Measurements from ENCODE around the gene PTPRN2. TPM values are rescaled to one million over a fixed set of nuclear protein-coding genes. Genes with fewer than 3 reads are reported as not detected.

PTPRN2 gene
- total and polyA plus RNA-seq, 2 of the 13 experiments (the other 11 are each of a cell fraction or from before 2014, with no cell fraction given) = 2.5 to 24.2 TPM

DNA sequence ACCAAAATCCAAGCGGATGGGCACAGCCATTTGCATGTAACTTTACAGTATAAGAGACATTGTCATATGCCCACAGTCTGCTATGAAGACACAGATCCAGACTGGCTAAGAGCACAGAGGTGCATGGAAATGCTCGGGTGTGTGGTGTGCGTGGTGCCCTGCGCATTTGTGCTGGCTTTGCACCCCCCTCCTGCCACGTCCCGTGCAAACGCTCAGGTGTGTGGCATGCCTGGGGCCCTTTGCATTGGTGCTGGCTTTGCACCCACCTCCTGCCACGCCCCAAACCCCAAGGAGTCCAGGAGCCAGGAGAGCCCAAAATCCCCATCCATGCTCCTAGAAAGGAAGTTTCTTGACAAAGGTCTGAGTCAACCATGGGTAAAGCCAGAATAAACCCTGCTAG is 306.2 kb downstream of the PTPRN2 start (continued):
- TF ChIP-seq, protein P1, sequence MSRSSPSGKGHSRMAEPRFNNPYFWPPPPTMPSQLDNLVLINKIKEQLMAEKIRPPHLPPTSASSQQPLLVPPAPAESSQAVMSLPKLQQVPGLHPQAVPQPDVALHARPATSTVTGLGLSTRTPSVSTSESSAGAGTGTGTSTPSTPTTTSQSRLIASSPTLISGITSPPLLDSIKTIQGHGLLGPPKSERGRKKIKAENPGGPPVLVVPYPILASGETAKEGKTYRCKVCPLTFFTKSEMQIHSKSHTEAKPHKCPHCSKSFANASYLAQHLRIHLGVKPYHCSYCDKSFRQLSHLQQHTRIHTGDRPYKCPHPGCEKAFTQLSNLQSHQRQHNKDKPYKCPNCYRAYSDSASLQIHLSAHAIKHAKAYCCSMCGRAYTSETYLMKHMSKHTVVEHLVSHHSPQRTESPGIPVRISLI (CRISPR knock-in tag; IDR thresholded peaks at IDR 0.05; ENCODE audit: borderline replicate concordance) = no peak
- TF ChIP-seq ATF2 (CRISPR knock-in tag; IDR thresholded peaks at IDR 0.05) (no peak), CCDC6 (CRISPR knock-in tag; IDR thresholded peaks at IDR 0.05) (no peak), ZNF317 (CRISPR knock-in tag; IDR thresholded peaks at IDR 0.05) (no peak), PAWR (CRISPR knock-in tag; IDR thresholded peaks at IDR 0.05; ENCODE audit: borderline replicate concordance) (no peak)
- TF ChIP-seq, protein P2, sequence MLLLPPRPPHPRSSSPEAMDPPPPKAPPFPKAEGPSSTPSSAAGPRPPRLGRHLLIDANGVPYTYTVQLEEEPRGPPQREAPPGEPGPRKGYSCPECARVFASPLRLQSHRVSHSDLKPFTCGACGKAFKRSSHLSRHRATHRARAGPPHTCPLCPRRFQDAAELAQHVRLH (CRISPR knock-in tag; IDR thresholded peaks at IDR 0.05; ENCODE audit: borderline replicate concordance, low read depth) = no peak

- H3K27ac ChIP-seq (ENCODE audit: extremely low read length, insufficient read depth, low read length) = no peak overlapping the region
- H3K4me2 ChIP-seq (ENCODE audit: low read depth, low read length) = no peak overlapping the region
- H3K9ac ChIP-seq (ENCODE audit: insufficient read depth, low read depth, low read length) = no peak overlapping the region
- H3K9me3 ChIP-seq (ENCODE audit: low read length) = no peaks in the 10 kb centered on the region
- in situ Hi-C loops (cut with HindIII; ENCODE audit: extremely low pct_ligation_motif_present, low pct_unique_long_range_greater_than_20kb) = no loop called here
- no peak for TF ChIP-seq GATAD1 (CRISPR knock-in tag; IDR thresholded peaks at IDR 0.05)
- TF ChIP-seq MIER2 (CRISPR knock-in tag; IDR thresholded peaks at IDR 0.05) = no peak
- no peak for TF ChIP-seq ZNF331 (CRISPR knock-in tag; IDR thresholded peaks at IDR 0.05)
- TF ChIP-seq MTA3 (CRISPR knock-in tag; IDR thresholded peaks at IDR 0.05) = no peak
- no peak for TF ChIP-seq ZNF33A (CRISPR knock-in tag; IDR thresholded peaks at IDR 0.05; ENCODE audit: borderline replicate concordance)
- TF ChIP-seq TMF1 (CRISPR knock-in tag; IDR thresholded peaks at IDR 0.05; ENCODE audit: low read depth) = no peak
- no peak for TF ChIP-seq ZSCAN31 (CRISPR knock-in tag; IDR thresholded peaks at IDR 0.05; ENCODE audit: low read depth)
- no peak for TF ChIP-seq CEBPB (IDR thresholded peaks at IDR 0.05; ENCODE audit: borderline replicate concordance, low read depth, low read length)
- TF ChIP-seq PCBP2 (optimal IDR thresholded peaks at IDR 0.05; ENCODE audit: low read depth, low read length, poor library complexity, severe bottlenecking) = no peak
- no peak for TF ChIP-seq CBX2 (IDR thresholded peaks at IDR 0.05; ENCODE audit: low read depth, low read length)
- no peak for TF ChIP-seq CBX2 (CRISPR knock-in tag; IDR thresholded peaks at IDR 0.05; ENCODE audit: low read depth)
- no peak for ATAC-seq
- no peaks in the 10 kb centered on the region for H3K27me3 ChIP-seq (ENCODE audit: control insufficient read depth in 1 of 2, insufficient read depth in 2 of 2, low read length in 2 of 2)
- peaks cover 2% of the 10 kb centered on the region; the same call in 1 of the 2 replicates for H4K20me1 ChIP-seq (ENCODE audit: insufficient read depth, low read length)
- no peak for FAIRE-seq
- ChIA-PET POLR2A (no interaction called here), CTCF (ENCODE audit: low intra/inter-chr PET ratio, low total read pairs) (no interaction called here)
- no TSS peak for BruUV-seq (replicated peaks)
- intact Hi-C loops (cut with micrococcal nuclease; ENCODE audit: unreplicated experiment) = no loop called here
- H2AFZ ChIP-seq (ENCODE audit: low read length) = no peak overlapping the region
- DNase-seq (ENCODE audit: low spot score) = no peak
- H3K36me3 ChIP-seq (replicated peaks in 1 of 2; ENCODE audit: control insufficient read depth in 1 of 2, insufficient read depth in 2 of 2, low read length in 2 of 2) = no peaks in the 10 kb centered on the region
- no peak overlapping the region for H3K4me3 ChIP-seq (replicated peaks in 1 of 3; ENCODE audit: insufficient read depth in 1 of 3, low read depth in 2 of 3, low read length in 3 of 3)
- 94% methylated on average over 28 of the region's 29 CpGs for WGBS (ENCODE audit: low lambda C conversion rate)
- H3K79me2 ChIP-seq (ENCODE audit: insufficient read depth, low read length) = no peaks in the 10 kb centered on the region
- H3K4me1 ChIP-seq (ENCODE audit: insufficient read depth, low read length) = no peaks in the 10 kb centered on the region
These were observed 307.0 kb downstream of the PTPRN2 start for GRCh38 chr7:158280448-158281144.
